Measurements from ENCODE around the gene COL4A2. TPM values are rescaled to one million over a fixed set of nuclear protein-coding genes. Genes with fewer than 3 reads are reported as not detected.

Gene COL4A2
- total RNA-seq, 4 donors from 2014 or later: 97.6 to 193 (median 131) TPM

DNA sequence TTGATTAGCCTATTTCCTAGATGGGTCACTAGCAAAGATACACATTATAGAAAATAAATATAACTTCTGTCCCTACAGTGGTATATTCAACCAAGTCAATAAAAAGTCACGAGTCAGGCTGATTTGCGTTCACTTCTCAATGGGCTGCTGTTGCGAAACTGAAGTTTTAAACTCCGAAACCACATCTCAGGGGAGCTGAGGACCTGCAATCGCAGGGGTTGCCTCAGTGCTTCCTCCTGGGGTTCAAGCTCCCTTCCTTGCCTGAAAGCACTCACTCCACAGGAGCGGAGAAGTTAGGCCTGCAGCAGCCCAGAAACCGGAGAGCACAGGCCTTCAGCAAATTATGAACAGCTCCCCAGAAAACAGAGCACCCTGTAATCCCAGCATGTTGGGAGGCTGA lies 214.9 kb downstream of the COL4A2 start:
- Histone ChIP-seq H3K36me3 (peaks cover 7% of the 10 kb centered on the region in 2 donors), H3K27ac (peak overlapping the region; percentile 89 to 93 (median 92)), H3K4me1 (peaks cover 62 to 72% of the 10 kb centered on the region in 2 donors), H3K4me3 (replicated peaks in 1 of 3) (no peak overlapping the region), H3K9me3 (no peaks in the 10 kb centered on the region), H3K27me3 (no peaks in the 10 kb centered on the region)
- DNase-seq: no peak
- 87 to 88% methylated on average over 7 of the region's 7 CpGs for WGBS, 2 donors
- intact Hi-C loops (cut with DNase I): no loop called here
- TF ChIP-seq POLR2A (IDR thresholded peaks at IDR 0.05) (no peak), CTCF (IDR thresholded peaks at IDR 0.05) (no peak)

DNA sequence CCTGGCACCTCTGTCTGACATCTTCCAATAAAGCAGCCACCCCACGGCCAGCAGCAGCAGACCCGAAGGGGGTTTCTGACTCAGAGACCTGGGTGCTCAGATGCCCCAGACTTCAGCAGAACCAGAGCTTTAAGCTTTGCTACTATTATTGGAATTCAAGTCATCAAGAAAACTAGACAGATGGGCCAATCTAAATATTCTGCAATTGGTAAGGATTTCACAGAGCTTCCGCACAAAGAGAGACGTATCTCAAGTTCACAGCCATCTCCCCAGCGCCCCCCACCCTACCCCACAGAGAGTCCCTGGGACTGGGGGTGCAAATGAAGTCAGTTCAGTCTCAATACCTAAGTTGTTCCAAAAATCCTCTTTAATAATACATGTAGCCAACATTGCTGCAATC lies 215.6 kb downstream of the COL4A2 start:
- H3K36me3 ChIP-seq: peaks cover 7% of the 10 kb centered on the region in 2 donors
- H3K4me1 ChIP-seq: peaks cover 70 to 77% of the 10 kb centered on the region in 2 donors
- TF ChIP-seq POLR2A (IDR thresholded peaks at IDR 0.05) (no peak), CTCF (IDR thresholded peaks at IDR 0.05) (no peak)
- no peak for DNase-seq
- H3K27me3 ChIP-seq: no peaks in the 10 kb centered on the region
- 96 to 98% methylated on average over 5 of the region's 5 CpGs for WGBS, 2 donors
- intact Hi-C loops (cut with DNase I): no loop called here
- peak overlapping the region in 1 of 3 donors; percentile 92 for H3K27ac ChIP-seq
- H3K4me3 ChIP-seq (replicated peaks in 1 of 3): no peak overlapping the region
- H3K9me3 ChIP-seq: no peaks in the 10 kb centered on the region

- Histone ChIP-seq H3K9me3 (no peaks in the 10 kb centered on the region), H3K4me3 (replicated peaks in 1 of 3) (no peak overlapping the region), H3K36me3 (peaks cover 7% of the 10 kb centered on the region in 2 donors), H3K27me3 (no peaks in the 10 kb centered on the region), H3K27ac (peak overlapping the region in 2 of 3 donors; percentile 71 to 92), H3K4me1 (peaks cover 71 to 78% of the 10 kb centered on the region in 2 donors)
- WGBS, 2 donors: 89 to 91% methylated on average over 9 of the region's 9 CpGs
- intact Hi-C loops (cut with DNase I): no loop called here
- no peak for DNase-seq
- TF ChIP-seq POLR2A (IDR thresholded peaks at IDR 0.05) (no peak), CTCF (IDR thresholded peaks at IDR 0.05) (no peak)
These were observed 216.1 kb downstream of the COL4A2 start for GRCh38 chr13:110523180-110523579.

DNA sequence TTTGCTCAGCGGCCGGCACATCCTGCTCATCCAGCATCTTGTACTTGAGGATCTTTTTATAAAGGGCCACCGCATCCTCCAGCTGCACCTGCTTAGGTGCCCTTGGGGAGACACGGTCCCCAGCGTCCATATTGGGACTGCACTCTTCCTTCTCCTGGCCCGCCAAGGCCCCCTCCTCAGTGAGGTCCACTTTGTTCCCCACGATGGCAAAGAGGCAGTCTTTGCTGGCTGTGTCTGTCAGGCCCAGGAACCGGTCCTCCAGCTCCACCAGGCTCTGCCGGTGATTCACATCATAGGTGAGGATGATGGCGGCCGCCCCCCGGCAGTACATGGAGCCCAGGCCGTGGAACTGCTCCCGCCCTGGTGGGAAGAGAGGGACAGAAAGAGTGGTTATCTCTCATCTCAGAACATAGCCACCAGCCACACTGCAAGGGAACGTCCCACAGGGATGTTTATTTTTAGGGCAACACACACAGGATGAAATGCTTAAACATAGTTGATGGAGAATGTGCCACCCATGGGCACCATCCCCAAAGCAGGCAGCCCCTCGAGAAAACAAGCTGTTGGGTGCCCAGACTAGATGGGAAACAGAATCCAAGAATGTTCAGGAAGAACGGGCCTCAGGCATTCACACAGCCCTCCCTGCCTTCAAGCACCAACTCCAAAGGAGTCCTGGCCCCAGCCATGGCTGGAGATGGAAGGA lies 216.9 kb downstream of the COL4A2 start:
- no peak for DNase-seq
- TF ChIP-seq POLR2A (IDR thresholded peaks at IDR 0.05): no peak
- TF ChIP-seq CTCF (IDR thresholded peaks at IDR 0.05): no peak
- Histone ChIP-seq H3K27ac (peak overlapping the region; percentile 71 to 97 (median 92)), H3K4me1 (peaks cover 70 to 85% of the 10 kb centered on the region in 2 donors), H3K4me3 (replicated peaks in 1 of 3) (no peak overlapping the region), H3K9me3 (no peaks in the 10 kb centered on the region), H3K27me3 (no peaks in the 10 kb centered on the region), H3K36me3 (peaks cover 7% of the 10 kb centered on the region in 2 donors)
- 85 to 90% methylated on average over 16 to 17 of the region's 17 CpGs for WGBS, 2 donors
- intact Hi-C loops (cut with DNase I): no loop called here

GRCh38 chr13:110524541-110525257 lies 217.6 kb downstream of the COL4A2 start:
- Histone ChIP-seq H3K36me3 (peaks cover 0 to 7% of the 10 kb centered on the region in 2 donors), H3K27ac (peak overlapping the region; percentile 71 to 97 (median 92)), H3K4me3 (replicated peaks in 1 of 3) (no peak overlapping the region), H3K4me1 (peaks cover 70 to 91% of the 10 kb centered on the region in 2 donors), H3K9me3 (no peaks in the 10 kb centered on the region), H3K27me3 (no peaks in the 10 kb centered on the region)
- no peak for TF ChIP-seq CTCF (IDR thresholded peaks at IDR 0.05)
- TF ChIP-seq POLR2A (IDR thresholded peaks at IDR 0.05): peak in 1 of 2 donors; percentile 29
- intact Hi-C loops (cut with DNase I): no loop called here
- DNase-seq: peak; percentile 64 to 97
- WGBS, 2 donors: 42 to 73% methylated on average over 13 to 21 of the region's 21 CpGs
